Left lung (tissue), 10 donors: ENCODE results near the gene EML4. TPM values are rescaled to one million over a fixed set of nuclear protein-coding genes. Genes with fewer than 3 reads are reported as not detected.

ENCODE experiments used
- ATAC-seq: fragments of 200-7000 bp; cut with Tn5 transposase; one replicate; pipeline ENCODE4 v1.9.1; 2020; ENCODE audit warnings: moderate library complexity
- DNase-seq, 4 donors: peaks; one replicate each; pipeline ENCODE4 v3.0.0-alpha.2; 2013 to 2020
- H3K27ac ChIP-seq, 2 donors: fragments of 200-600 bp; sonication (generic) in 1 of 2; one replicate each; pipeline versions ENCODE4 v1.5.0 to v1.8.0; 2020 to 2021
- H3K27me3 ChIP-seq, 2 donors: fragments of 200-600 bp; sonication (generic) in 1 of 2; one replicate each; pipeline versions ENCODE4 v1.5.0 to v1.8.0; 2020 to 2021
- H3K36me3 ChIP-seq, 2 donors: fragments of 200-600 bp; sonication (generic) in 1 of 2; one replicate each; pipeline versions ENCODE4 v1.5.0 to v1.8.0; 2020 to 2021
- H3K4me1 ChIP-seq, 2 donors: fragments of 200-600 bp; one replicate each; pipeline ENCODE4 v1.8.0; 2021
- H3K4me3 ChIP-seq, 2 donors: fragments of 200-600 bp; sonication (generic) in 1 of 2; one replicate each; pipeline versions ENCODE4 v1.5.0 to v1.8.0; 2020 to 2021; ENCODE audit warnings: mild to moderate bottlenecking in 1 of 2
- H3K9me3 ChIP-seq, 2 donors: fragments of 200-600 bp; sonication (generic) in 1 of 2; one replicate each; pipeline versions ENCODE4 v1.5.0 to v1.8.0; 2020 to 2021
- intact Hi-C, 2 donors: fragments of 100-400 bp; cut with DNase I; formaldehyde crosslinking; loops; one replicate each; pipeline versions ENCODE4 v1.11.2 to v1.14.2; 2022
- polyA plus RNA-seq, 6 donors: library from polyadenylated mRNA; unstranded; fragments of 120-200 nt; gene quantifications; one replicate each; pipeline ENCODE4 v1.2.1, GENCODE V29; 2013; ENCODE audit not compliant: insufficient read length in 6 of 6
- total RNA-seq, 2 donors: library from RNA; stranded (reverse); fragmentation: NEBNext Ultra II Directional; extraction: Animal tissue kit (Norgen Biotek cat#: 25700); gene quantifications; one replicate each; pipeline ENCODE4 v1.2.1, GENCODE V29; 2021
- TF ChIP-seq, protein P1 (sequence below), 2 donors: fragments of 200-600 bp; sonication (generic) in 1 of 2; IDR thresholded peaks; one replicate each; pipeline versions ENCODE4 v1.5.0 to v1.8.0; 2021; ENCODE audit warnings: antibody characterized with exemption in 2 of 2
- donor health status: DM: no; HTN: yes; CAD: no.
- donor health status: DM: no; HTN: no; CAD: no.

Gene EML4
- total and polyA plus RNA-seq, 8 donors = 77.5 to 110 (median 89.5) TPM

DNA sequence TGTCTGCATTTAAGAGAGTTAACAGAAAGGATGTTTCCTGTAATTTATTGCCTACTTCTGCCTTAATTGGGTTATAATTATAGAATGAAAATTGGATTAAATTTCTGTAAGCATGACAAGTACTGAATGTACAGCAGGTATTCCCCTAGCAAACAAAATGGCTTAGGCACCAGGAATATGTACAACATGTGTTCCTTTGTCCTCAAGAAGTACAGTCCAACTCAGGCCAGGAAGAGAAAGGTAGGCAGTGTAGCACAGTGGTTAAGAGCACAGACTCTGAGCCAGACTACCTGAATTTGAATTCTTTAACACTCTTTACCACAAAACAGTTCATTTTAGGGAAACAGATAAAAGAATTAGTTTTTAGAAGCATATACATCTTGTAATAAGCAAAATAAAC is 148.8 kb downstream of the EML4 start:
- Histone ChIP-seq H3K36me3 (peaks cover 0 to 52% of the 10 kb centered on the region in 2 donors), H3K9me3 (no peaks in the 10 kb centered on the region), H3K4me3 (no peak overlapping the region), H3K4me1 (peaks cover 0 to 20% of the 10 kb centered on the region in 2 donors), H3K27me3 (no peaks in the 10 kb centered on the region), H3K27ac (no peak overlapping the region)
- ATAC-seq (no peak), DNase-seq (no peak)
- TF ChIP-seq, protein P1, sequence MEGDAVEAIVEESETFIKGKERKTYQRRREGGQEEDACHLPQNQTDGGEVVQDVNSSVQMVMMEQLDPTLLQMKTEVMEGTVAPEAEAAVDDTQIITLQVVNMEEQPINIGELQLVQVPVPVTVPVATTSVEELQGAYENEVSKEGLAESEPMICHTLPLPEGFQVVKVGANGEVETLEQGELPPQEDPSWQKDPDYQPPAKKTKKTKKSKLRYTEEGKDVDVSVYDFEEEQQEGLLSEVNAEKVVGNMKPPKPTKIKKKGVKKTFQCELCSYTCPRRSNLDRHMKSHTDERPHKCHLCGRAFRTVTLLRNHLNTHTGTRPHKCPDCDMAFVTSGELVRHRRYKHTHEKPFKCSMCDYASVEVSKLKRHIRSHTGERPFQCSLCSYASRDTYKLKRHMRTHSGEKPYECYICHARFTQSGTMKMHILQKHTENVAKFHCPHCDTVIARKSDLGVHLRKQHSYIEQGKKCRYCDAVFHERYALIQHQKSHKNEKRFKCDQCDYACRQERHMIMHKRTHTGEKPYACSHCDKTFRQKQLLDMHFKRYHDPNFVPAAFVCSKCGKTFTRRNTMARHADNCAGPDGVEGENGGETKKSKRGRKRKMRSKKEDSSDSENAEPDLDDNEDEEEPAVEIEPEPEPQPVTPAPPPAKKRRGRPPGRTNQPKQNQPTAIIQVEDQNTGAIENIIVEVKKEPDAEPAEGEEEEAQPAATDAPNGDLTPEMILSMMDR (IDR thresholded peaks at IDR 0.05) = no peak
- intact Hi-C loops = no loop called here

DNA sequence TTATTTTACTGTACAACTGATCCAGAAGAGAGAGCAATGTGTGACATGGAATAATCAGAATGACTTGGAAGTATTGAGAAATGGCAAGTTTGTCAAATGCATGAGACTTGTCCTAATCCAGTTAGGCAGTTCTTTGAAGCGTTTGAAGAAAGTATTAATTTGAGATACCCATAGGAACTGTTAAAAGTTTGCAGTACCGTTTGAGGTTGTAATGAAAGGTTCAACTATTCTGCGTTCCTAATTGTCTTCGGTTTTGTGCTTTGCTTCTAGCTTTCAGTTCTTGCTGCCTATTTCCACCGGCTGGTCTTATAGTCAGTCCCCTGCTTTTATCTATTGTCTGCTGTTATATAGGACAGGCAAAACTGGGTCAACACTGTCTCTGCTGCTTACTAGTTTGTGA is 150.1 kb downstream of the EML4 start:
- intact Hi-C loops = no loop called here
- Histone ChIP-seq H3K9me3 (no peaks in the 10 kb centered on the region), H3K4me3 (no peak overlapping the region), H3K4me1 (peaks cover 0 to 18% of the 10 kb centered on the region in 2 donors), H3K27me3 (no peaks in the 10 kb centered on the region), H3K36me3 (peaks cover 0 to 56% of the 10 kb centered on the region in 2 donors), H3K27ac (no peak overlapping the region)
- no peak for DNase-seq
- TF ChIP-seq, protein P1 (IDR thresholded peaks at IDR 0.05) = no peak
- ATAC-seq = no peak

DNA sequence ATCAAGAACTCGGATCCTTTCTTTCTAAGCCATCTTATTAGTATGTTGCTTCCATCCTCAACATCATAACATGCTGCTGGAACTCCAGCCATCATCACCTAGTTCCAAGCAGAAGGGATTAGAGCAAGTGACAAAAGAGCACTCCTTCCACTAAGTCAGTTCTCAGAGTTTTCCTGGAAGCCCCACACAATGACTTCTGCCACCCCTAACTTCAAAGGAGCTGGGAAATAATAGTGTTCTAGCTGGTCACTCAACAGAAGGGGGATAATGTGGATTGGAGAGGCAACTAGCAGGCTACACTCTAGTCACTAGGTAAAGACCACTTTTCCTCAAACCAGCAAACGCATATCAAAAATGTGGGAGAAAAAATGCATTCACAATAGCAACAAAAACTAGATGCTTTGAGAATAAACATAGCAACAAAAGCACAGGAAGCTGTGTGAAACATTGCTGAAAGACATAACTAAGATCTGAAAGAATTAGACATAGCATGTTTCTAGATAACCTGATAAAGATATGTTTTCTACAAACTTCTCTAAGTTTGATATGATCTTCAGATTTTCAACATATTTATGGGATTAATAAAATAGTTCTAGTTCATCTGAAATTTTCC is 152.4 kb downstream of the EML4 start:
- H3K27ac ChIP-seq = no peak overlapping the region
- H3K27me3 ChIP-seq = no peaks in the 10 kb centered on the region
- intact Hi-C loops = no loop called here
- H3K4me1 ChIP-seq = peaks cover 0 to 3% of the 10 kb centered on the region in 2 donors
- H3K9me3 ChIP-seq = no peaks in the 10 kb centered on the region
- peaks cover 0 to 62% of the 10 kb centered on the region in 2 donors for H3K36me3 ChIP-seq
- DNase-seq (peak in 1 of 4 donors; percentile 30), ATAC-seq (no peak)
- TF ChIP-seq, protein P1 (IDR thresholded peaks at IDR 0.05) = no peak
- H3K4me3 ChIP-seq = no peak overlapping the region

DNA sequence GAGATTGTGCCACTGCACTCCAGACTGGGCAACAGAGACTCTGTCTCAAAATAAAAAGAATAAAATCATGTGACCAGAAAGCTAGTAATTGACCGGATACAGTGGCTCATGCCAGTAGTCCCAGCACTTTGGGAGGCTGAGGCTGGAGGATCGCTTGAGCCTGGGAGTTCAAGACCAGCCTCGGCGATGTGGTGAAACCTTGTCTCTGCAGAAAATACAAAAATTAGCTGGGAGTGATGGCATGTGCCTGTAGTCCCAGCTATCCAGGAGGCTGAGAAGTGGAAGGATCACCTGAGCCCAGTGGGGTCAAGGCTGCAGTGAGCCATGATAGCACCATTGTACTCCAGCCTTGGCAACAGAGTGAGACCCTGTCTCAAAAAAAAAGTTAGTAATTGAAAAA is 155.1 kb downstream of the EML4 start:
- intact Hi-C loops = no loop called here
- Histone ChIP-seq H3K27ac (no peak overlapping the region), H3K9me3 (no peaks in the 10 kb centered on the region), H3K4me3 (no peak overlapping the region), H3K36me3 (peaks cover 0 to 65% of the 10 kb centered on the region in 2 donors), H3K4me1 (no peaks in the 10 kb centered on the region), H3K27me3 (no peaks in the 10 kb centered on the region)
- no peak for DNase-seq
- TF ChIP-seq, protein P1 (IDR thresholded peaks at IDR 0.05) = no peak
- no peak for ATAC-seq

DNA sequence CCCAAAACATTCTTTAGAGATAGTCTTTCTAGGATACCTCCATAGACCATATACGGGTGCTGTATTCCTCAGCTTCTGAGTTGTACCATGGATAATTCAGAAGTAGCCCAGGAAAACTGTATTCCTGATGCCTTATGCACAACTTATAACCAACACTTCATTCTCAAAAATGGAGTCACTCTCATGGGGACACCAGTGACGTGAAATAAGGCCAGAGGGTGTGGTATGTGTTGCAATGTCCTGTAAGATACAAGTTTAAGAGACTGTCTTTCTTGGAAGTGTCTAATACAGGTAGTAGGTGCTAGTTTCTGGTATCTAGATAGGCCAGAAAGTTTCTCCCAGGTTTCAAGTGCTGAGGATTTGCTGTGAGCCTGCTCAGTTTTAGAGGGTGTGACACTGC is 155.8 kb downstream of the EML4 start:
- DNase-seq (no peak), ATAC-seq (no peak)
- Histone ChIP-seq H3K36me3 (peaks cover 0 to 65% of the 10 kb centered on the region in 2 donors), H3K4me1 (no peaks in the 10 kb centered on the region), H3K27ac (no peak overlapping the region), H3K4me3 (no peak overlapping the region), H3K9me3 (no peaks in the 10 kb centered on the region), H3K27me3 (no peaks in the 10 kb centered on the region)
- intact Hi-C loops = no loop called here
- TF ChIP-seq, protein P1 (IDR thresholded peaks at IDR 0.05) = no peak
